ENCODE results near the gene CHEK1.
"Not testable (repeated sequence)": the region's sequence is repeated elsewhere in the genome, so short reads cannot be mapped to it uniquely, and the experiment has no call there.

Gene CHEK1

GRCh38 chr11:125701018-125701610 is 76.2 kb downstream of the CHEK1 start:
- DNase-seq (ENCODE audit: low spot score) = no peak

DNA sequence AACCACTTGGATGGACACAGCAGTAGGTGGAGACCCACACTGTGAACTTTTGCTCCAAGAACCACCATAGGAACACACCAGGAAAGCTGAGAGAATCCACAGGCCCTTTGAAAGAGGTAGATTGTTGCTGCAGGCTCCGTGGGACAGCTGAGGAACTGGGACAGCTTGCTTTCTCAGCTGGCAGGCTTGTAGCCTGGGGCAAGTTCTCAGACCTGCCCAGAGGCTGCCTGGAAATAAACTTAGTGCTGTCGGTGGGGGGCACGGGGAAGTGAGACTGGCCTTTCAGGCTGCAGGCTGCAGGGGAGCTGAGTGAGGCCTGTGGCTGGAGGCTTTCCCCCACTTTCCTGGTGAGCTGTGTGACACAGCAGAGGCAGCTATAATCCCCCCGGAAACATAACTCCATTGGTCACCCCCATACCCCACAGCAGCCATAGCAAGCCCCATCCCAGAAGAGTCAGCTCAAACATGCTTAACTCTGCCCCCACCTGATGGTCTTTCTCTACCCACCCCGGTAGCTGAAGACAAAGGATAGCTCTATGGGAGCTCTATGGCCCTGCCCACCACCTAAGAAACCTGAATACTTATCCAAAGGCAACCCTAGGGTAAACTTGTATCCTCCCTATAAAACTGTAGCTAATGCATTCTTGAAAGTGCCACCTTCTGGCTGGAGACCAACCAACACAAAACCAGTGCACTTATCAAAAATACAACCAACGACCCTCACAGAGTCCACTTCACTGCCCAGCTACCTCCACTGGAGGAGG is 77.1 kb downstream of the CHEK1 start:
- no peak for DNase-seq (ENCODE audit: low spot score)

- not testable (repeated sequence) for DNase-seq (ENCODE audit: low spot score)
Measured at GRCh38 chr11:125704686-125705085, 79.7 kb downstream of the CHEK1 start.

GRCh38 chr11:125720781-125721180 is 95.8 kb downstream of the CHEK1 start:
- no peak for DNase-seq (ENCODE audit: low spot score)

GRCh38 chr11:125724125-125724524 is 99.2 kb downstream of the CHEK1 start:
- no peak for DNase-seq (ENCODE audit: low spot score)
